Measurements from ENCODE around the gene MYDGF.
A peak's percentile ranks its signal among the peaks of the same experiment; 100 is the strongest.
"Not testable (repeated sequence)": the region's sequence is repeated elsewhere in the genome, so short reads cannot be mapped to it uniquely, and the experiment has no call there.

The MYDGF gene

DNA sequence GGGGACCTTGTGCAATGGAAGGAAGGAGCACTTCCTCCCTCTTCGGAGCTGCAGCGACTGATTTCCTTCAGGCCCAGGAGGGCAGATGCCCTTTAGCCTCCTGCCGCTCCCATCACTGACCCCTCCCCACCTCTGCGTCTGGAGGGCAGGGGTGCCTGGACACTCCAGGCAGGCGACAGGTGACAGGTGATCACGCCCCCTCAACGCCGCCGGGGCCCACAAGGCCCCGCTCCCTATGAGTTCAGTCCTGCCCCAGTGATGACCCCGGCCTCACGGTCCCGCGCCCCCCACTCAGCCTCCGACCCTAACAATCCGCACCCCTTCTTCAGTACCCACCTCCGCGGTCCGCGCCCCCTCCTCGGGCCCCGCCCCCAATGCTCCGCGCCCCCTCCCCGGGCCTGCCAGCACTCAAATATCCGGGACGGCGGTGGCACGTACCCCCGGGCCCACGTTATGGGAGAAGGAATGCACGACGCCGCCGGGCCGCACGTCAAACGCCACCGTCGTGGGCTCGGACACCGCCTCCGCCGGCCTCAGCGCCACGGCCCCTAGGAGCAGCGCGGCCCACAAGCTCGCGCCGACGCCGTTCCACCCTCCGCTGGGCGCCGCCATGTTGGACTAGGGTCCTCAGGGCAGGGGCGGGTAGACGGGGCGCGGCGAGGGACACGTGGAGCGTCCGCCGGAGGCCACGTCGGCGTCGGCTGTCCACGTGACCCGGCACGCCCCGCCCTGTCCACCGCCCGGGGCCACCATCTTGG, at the start of gene MYDGF:
TSS of gene MYDGF (minus strand) at position 620 of the 758 bp plus-strand sequence. CDS start at position 612, 8 bp downstream.
- Histone ChIP-seq H3K36me3 (ENCODE audit: control insufficient read depth, insufficient read depth, low read length) (no peaks in the 10 kb centered on the region), H3K4me3 (ENCODE audit: low read length) (peak within 1 kb of the TSS; percentile 80), H3K27ac (ENCODE audit: low read depth, low read length) (peak within 1 kb of the TSS; percentile 70), H3K27me3 (ENCODE audit: control insufficient read depth, insufficient read depth, low read length) (no peaks in the 10 kb centered on the region), H3K4me1 (ENCODE audit: control insufficient read depth, insufficient read depth, low read length) (peaks cover 5% of the 10 kb centered on the region), H3K9ac (ENCODE audit: low read length) (peak within 1 kb of the TSS; percentile 79)

DNA sequence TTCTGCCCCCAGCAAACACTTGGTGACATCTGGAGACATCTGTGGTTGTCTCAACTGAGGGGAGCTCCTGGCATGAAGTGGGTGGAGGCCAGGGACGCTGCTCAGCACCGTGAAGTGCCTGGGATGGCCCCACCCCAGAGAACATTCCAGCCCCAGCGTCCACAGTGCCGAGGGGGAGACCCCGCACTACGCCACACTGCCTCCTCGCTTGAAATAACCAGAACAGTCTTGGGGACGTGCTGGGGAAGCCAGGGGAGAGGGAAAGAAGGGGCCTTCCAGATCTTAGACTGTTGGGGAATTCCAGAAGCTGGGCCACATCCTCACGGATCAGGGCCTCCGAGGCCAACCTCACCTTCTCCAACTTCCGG, 49.3 kb upstream of the MYDGF start:
- no peaks in the 10 kb centered on the region for H3K27me3 ChIP-seq (ENCODE audit: control insufficient read depth, insufficient read depth, low read length)
- H3K9ac ChIP-seq (ENCODE audit: low read length) = no peak overlapping the region
- H3K36me3 ChIP-seq (ENCODE audit: control insufficient read depth, insufficient read depth, low read length) = peaks cover 29% of the 10 kb centered on the region
- no peak overlapping the region for H3K4me3 ChIP-seq (ENCODE audit: low read length)
- peaks cover 8% of the 10 kb centered on the region for H3K4me1 ChIP-seq (ENCODE audit: control insufficient read depth, insufficient read depth, low read length)
- H3K27ac ChIP-seq (ENCODE audit: low read depth, low read length) = no peak overlapping the region

DNA sequence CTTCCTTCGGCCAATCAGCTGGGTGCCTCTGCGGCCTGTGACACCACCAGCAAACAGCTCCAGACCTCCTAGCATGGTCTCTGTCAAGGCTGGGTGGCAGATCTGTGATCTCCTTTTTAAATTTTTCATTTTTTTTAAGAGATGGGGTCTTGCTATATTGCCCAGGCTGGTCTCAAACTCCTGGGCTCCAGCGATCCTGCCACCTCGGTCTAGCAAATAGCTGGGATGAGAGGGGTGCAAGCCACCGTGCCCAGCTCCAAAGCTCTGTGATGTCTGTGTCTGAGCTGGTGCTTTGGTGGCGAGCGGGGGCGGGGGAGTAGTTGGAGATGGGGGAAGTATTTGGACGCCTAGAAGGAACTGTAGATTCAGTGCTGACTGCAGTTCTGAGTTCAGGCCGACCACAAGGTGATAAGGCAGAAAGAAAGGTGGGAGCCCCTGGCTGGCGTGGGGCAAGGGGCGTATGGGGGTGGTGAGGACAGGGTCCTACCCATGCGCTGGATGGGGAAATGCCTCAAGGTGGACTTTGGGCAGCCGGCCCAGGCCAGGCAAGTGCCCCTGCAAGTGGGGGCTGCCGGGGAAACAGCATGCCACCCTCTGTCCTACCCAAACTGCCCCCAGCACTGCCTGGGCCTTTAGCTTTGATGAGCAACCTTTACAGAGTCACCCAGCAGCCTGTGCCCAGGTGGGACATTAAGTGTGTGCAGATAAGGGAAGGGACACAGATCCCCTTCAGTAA, 48.0 kb upstream of the MYDGF start:
- H3K27me3 ChIP-seq (ENCODE audit: control insufficient read depth, insufficient read depth, low read length) = no peaks in the 10 kb centered on the region
- peaks cover 6% of the 10 kb centered on the region for H3K4me1 ChIP-seq (ENCODE audit: control insufficient read depth, insufficient read depth, low read length)
- H3K36me3 ChIP-seq (ENCODE audit: control insufficient read depth, insufficient read depth, low read length) = peaks cover 29% of the 10 kb centered on the region
- H3K27ac ChIP-seq (ENCODE audit: low read depth, low read length) = no peak overlapping the region
- H3K4me3 ChIP-seq (ENCODE audit: low read length) = no peak overlapping the region
- no peak overlapping the region for H3K9ac ChIP-seq (ENCODE audit: low read length)

DNA sequence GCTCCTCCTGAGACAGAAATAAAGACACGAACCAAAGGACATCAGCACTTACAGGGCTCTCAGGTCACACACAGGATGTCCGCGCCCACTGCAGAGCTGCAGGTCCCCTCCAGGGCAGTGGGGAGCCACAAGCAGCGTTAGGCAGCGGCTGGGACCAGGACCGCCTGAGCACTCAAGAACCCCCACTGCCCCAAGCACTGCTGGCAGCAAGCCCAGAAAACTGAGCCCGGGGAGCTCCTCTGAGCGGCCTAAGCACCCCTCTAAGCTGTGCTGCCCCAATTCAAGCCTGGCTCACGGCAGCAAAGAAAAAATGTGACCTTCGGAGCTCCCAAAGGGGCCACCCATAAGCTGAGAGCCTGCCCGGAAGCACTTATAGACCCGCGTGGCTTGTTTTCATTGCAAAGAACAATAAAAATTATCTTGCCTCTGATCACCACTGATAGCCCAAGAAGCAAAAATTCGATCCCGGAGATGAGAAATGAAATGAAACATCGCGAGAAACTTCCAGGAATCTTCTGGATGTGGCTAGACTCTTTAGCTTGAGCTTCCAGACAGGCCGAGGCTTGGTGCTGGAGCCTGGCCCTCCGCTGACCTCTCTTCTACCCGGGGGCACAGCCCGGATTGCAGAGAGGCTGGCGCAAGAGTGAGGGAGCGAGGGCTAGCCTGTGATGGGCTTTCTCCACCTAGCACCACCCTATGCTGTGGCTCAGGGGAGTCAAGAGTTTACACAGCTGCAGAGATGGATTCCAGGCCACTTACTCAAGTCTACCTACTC, 47.2 kb upstream of the MYDGF start:
- no peak overlapping the region for H3K27ac ChIP-seq (ENCODE audit: low read depth, low read length)
- H3K9ac ChIP-seq (ENCODE audit: low read length) = no peak overlapping the region

DNA sequence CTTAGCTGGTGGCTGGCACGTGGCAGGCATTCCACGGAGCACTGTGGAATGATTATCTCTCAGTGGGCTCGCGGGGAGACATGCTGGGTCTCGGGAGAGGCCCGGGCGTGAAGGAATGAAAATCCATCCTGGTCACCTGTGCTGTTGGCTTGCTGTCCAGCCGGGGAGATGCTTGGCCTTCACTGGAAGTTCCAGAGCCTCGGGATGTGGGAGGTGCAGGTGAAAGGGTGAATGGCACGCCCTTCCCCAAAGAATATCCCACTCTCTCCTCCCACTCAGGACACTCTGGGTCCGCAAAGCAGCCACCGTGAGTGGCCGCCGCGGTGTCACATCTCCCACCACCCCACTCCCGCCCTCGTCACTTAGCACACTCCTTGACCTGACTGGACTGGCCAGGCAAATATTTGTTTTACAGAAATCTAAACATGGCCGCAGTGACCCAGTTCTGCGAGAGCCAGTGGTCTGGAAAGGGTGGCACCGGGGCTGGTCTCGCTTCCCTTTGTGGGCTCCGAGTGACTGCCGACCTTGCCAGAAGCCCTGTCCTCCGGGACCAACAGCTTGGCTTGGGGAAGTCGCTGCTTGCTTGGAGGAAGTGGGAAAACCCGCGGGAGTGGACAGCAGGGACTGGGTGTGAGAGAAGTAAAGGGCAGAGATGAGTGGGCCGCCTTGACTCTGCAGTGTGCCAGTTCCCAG, 45.5 kb upstream of the MYDGF start:
- Histone ChIP-seq H3K4me3 (ENCODE audit: low read length) (no peak overlapping the region), H3K36me3 (ENCODE audit: control insufficient read depth, insufficient read depth, low read length) (peaks cover 40% of the 10 kb centered on the region), H3K27me3 (ENCODE audit: control insufficient read depth, insufficient read depth, low read length) (no peaks in the 10 kb centered on the region), H3K4me1 (ENCODE audit: control insufficient read depth, insufficient read depth, low read length) (no peaks in the 10 kb centered on the region), H3K27ac (ENCODE audit: low read depth, low read length) (no peak overlapping the region), H3K9ac (ENCODE audit: low read length) (no peak overlapping the region)

More for the DNA sequence above, 47.2 kb upstream of the MYDGF start:
- Histone ChIP-seq H3K4me3 (ENCODE audit: low read length) (no peak overlapping the region), H3K36me3 (ENCODE audit: control insufficient read depth, insufficient read depth, low read length) (peaks cover 34% of the 10 kb centered on the region), H3K27me3 (ENCODE audit: control insufficient read depth, insufficient read depth, low read length) (no peaks in the 10 kb centered on the region), H3K4me1 (ENCODE audit: control insufficient read depth, insufficient read depth, low read length) (peaks cover 2% of the 10 kb centered on the region)

DNA sequence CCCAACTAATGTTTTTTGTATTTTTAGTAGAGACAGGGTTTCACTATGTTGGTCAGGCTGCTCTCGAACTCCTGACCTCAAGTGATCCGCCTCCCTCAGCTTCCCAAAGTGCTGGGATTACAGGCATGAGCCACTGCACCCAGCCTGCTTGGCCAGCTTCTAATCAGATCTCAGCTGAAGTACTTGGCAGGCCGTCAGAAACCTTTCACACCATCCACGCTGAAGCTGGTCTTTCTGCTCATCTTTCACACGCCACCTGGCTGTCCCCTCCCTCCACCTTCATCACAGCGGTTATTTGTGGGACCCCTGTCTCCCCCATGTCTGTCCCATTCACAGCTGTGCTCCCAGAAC, 45.0 kb upstream of the MYDGF start:
- H3K27ac ChIP-seq (ENCODE audit: low read depth, low read length); H3K9ac ChIP-seq (ENCODE audit: low read length); H3K27me3 ChIP-seq (ENCODE audit: control insufficient read depth, insufficient read depth, low read length); H3K4me1 ChIP-seq (ENCODE audit: control insufficient read depth, insufficient read depth, low read length); H3K4me3 ChIP-seq (ENCODE audit: low read length): not testable (repeated sequence)
- H3K36me3 ChIP-seq (ENCODE audit: control insufficient read depth, insufficient read depth, low read length) = peaks cover 38% of the 10 kb centered on the region

- Histone ChIP-seq H3K36me3 (ENCODE audit: control insufficient read depth, insufficient read depth, low read length) (peaks cover 30% of the 10 kb centered on the region), H3K4me3 (ENCODE audit: low read length) (no peak overlapping the region), H3K27ac (ENCODE audit: low read depth, low read length) (no peak overlapping the region), H3K9ac (ENCODE audit: low read length) (no peak overlapping the region), H3K4me1 (ENCODE audit: control insufficient read depth, insufficient read depth, low read length) (no peaks in the 10 kb centered on the region), H3K27me3 (ENCODE audit: control insufficient read depth, insufficient read depth, low read length) (no peaks in the 10 kb centered on the region)
Observed at GRCh38 chr19:4714016-4714415, 43.9 kb upstream of the MYDGF start.

- Histone ChIP-seq H3K9ac (ENCODE audit: low read length) (no peak overlapping the region), H3K27ac (ENCODE audit: low read depth, low read length) (no peak overlapping the region)
Observed at GRCh38 chr19:4713384-4713951, 43.3 kb upstream of the MYDGF start.

DNA sequence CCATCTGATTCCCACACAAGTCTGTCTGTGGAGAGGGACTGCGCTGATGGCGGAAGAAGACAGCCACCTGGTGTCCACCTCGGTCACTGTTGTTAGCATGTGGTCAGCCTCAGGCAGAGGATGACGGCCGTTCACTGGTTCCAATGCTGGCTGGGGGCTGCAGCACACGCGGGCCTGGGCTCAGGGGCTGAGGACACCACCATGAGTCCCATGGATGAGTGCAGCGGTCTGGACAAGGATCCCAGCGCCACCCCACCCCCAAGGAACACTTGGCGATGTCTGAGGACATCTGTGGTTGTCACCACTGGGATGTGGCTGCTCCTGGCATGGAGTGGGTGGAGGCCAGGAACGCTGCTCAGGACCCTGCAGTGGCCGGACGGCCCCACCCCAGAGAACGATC, 42.6 kb upstream of the MYDGF start:
- H3K27ac ChIP-seq (ENCODE audit: low read depth, low read length) = no peak overlapping the region
- peaks cover 23% of the 10 kb centered on the region for H3K36me3 ChIP-seq (ENCODE audit: control insufficient read depth, insufficient read depth, low read length)
- peaks cover 4% of the 10 kb centered on the region for H3K4me1 ChIP-seq (ENCODE audit: control insufficient read depth, insufficient read depth, low read length)
- no peak overlapping the region for H3K4me3 ChIP-seq (ENCODE audit: low read length)
- no peaks in the 10 kb centered on the region for H3K27me3 ChIP-seq (ENCODE audit: control insufficient read depth, insufficient read depth, low read length)
- H3K9ac ChIP-seq (ENCODE audit: low read length) = no peak overlapping the region

More at GRCh38 chr19:4713384-4713951, 43.3 kb upstream of the MYDGF start:
- Histone ChIP-seq H3K4me1 (ENCODE audit: control insufficient read depth, insufficient read depth, low read length) (no peaks in the 10 kb centered on the region), H3K36me3 (ENCODE audit: control insufficient read depth, insufficient read depth, low read length) (peaks cover 26% of the 10 kb centered on the region), H3K27me3 (ENCODE audit: control insufficient read depth, insufficient read depth, low read length) (no peaks in the 10 kb centered on the region), H3K4me3 (ENCODE audit: low read length) (no peak overlapping the region)

DNA sequence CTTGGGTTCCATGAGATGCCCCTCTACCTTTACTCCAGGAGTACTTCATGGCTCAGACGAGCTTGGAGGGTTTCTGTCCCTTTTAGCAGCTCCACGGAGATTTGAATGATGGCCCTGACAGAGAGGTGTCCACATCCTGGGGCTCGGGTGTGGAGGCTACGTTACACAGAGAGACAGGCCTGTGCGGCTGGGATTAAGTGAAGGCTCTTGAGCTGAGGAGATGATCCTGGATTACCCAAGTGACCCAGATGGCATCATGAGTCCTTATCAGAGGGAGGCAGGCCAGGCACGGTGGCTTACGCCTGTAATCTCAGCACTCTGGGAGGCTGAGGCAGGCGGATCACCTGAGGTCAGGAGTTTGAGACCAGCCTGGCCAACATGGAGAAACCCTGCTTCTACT, 41.1 kb upstream of the MYDGF start:
- H3K36me3 ChIP-seq (ENCODE audit: control insufficient read depth, insufficient read depth, low read length) = peaks cover 19% of the 10 kb centered on the region

GRCh38 chr19:4710281-4710600, 40.1 kb upstream of the MYDGF start:
- peaks cover 8% of the 10 kb centered on the region for H3K4me1 ChIP-seq (ENCODE audit: control insufficient read depth, insufficient read depth, low read length)
- no peak overlapping the region for H3K4me3 ChIP-seq (ENCODE audit: low read length)
- H3K27me3 ChIP-seq (ENCODE audit: control insufficient read depth, insufficient read depth, low read length) = no peaks in the 10 kb centered on the region
- no peak overlapping the region for H3K9ac ChIP-seq (ENCODE audit: low read length)
- H3K27ac ChIP-seq (ENCODE audit: low read depth, low read length) = no peak overlapping the region
- peaks cover 14% of the 10 kb centered on the region for H3K36me3 ChIP-seq (ENCODE audit: control insufficient read depth, insufficient read depth, low read length)

More for the DNA sequence above, 41.1 kb upstream of the MYDGF start:
- Histone ChIP-seq H3K9ac (ENCODE audit: low read length) (no peak overlapping the region), H3K27me3 (ENCODE audit: control insufficient read depth, insufficient read depth, low read length) (no peaks in the 10 kb centered on the region), H3K27ac (ENCODE audit: low read depth, low read length) (no peak overlapping the region), H3K4me3 (ENCODE audit: low read length) (no peak overlapping the region), H3K4me1 (ENCODE audit: control insufficient read depth, insufficient read depth, low read length) (peaks cover 8% of the 10 kb centered on the region)

Data from rectal smooth muscle tissue (tissue), 1 donor.